HG03469 (cell line): ENCODE measurements around the gene TCP10L.

ENCODE experiments used
- ATAC-seq: cut with Tn5 transposase; IDR thresholded peaks from one replicate; pipeline ENCODE4 v1.9.1; 2021; ENCODE audit warnings: mild to moderate bottlenecking, moderate library complexity, moderate number of reproducible peaks; ENCODE audit not compliant: unreplicated experiment

The TCP10L gene

GRCh38 chr21:32523988-32524719 lies 61.2 kb downstream of the TCP10L start:
- no peak for ATAC-seq
